ENCODE results near the gene LTBP1.
A peak's percentile ranks its signal among the peaks of the same experiment; 100 is the strongest.
"Not testable (repeated sequence)": the region's sequence is repeated elsewhere in the genome, so short reads cannot be mapped to it uniquely, and the experiment has no call there.

The LTBP1 gene

GRCh38 chr2:33042819-33043218 is 96.1 kb downstream of the LTBP1 start:
- no peak for DNase-seq

GRCh38 chr2:33047939-33048338 is 101.2 kb downstream of the LTBP1 start:
- DNase-seq = no peak

- peak; percentile 72 for DNase-seq
These were observed 105.0 kb downstream of the LTBP1 start for GRCh38 chr2:33051586-33052360.

- DNase-seq = no peak
These were observed 105.6 kb downstream of the LTBP1 start for GRCh38 chr2:33052361-33052735.

DNA sequence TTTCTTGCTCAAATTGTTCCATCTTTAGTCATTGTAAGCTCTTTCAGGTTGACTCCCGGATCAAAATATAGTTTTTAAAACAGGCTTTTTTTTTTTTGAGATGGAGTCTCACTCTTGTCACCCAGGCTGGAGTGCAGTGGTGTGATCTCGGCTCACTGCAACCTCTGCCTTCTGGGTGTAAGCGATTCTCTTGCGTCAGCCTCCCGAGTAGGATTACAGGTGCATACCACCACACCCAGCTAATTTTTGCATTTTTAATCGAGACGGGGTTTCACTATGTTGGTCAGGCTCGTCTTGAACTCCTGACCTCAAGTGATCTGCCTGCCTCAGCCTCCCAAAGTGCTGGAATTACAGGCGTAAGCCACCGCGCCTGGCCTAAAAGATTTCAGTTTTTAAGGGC is 106.0 kb downstream of the LTBP1 start:
- not testable (repeated sequence) for DNase-seq

- no peak for DNase-seq
These were observed 109.4 kb downstream of the LTBP1 start for GRCh38 chr2:33056170-33056569.

DNA sequence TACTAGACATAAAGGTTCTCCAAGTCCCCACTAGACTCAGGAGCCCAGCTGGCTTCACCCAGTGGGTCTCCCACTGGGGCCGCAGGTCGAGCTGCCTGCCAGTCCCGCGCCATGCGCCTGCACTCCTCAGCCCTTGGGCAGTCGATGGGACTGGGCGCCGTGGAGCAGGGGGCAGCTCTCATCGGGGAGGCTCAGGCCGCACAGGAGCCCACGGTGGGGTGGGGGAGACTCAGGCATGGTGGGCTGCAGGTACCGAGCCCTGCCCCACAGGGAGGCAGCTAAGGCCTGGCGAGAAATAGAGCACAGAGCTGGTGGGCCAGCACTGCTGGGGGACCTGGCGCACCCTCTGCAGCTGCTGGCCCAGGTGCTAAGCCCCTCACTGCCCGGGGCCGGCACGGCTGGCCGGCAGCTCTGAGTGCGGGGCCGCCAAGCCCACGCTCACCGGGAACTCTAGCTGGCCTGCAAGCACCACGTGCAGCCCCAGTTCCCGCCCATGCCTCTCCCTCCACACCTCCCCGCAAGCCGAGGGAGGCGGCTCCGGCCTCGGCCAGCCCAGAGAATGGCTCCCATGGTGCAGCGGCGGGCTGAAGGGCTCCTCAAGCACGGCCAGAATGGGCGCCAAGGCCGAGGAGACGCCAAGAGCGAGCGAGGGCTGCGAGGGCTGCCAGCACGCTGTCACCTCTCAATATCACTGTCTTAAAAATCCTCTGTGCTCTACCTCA is 110.7 kb downstream of the LTBP1 start:
- DNase-seq = not testable (repeated sequence)

DNA sequence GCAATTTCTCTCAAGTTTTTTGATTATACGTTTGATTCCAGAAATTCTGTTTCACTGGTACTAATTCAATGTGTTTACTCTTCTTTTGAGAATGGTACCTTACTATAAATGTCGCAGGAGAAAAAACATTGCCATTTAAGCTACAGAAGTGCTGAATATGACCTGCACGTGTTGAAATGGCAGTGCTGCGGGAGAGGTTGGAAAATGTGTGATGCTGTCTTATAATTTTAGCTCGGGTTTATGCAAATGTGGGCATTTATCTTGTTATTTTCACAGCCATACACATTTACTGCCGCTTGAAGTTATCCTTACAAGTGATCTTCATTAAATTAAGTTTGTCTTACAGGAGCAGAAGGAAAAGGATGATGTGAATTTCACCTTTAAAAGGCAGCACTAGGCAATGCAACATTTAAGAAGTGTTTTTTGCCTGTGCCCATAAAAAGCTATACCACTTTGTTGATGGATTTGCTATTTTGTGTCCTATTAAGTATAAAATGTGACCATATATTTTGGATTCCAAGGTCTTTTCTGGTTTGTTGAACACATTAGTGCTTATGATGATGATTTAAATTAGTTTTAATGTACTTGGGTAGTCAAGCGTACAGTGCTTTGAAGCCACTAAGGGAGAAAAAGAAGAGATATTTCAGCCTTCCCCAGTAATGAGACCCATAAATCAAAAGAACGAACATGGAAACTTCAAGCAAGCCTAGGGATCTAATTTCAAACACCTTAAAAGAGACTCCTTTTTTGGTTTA is 112.1 kb downstream of the LTBP1 start:
- no peak for DNase-seq

- DNase-seq = peak; percentile 41
These were observed 112.9 kb downstream of the LTBP1 start for GRCh38 chr2:33059471-33060156.

DNA sequence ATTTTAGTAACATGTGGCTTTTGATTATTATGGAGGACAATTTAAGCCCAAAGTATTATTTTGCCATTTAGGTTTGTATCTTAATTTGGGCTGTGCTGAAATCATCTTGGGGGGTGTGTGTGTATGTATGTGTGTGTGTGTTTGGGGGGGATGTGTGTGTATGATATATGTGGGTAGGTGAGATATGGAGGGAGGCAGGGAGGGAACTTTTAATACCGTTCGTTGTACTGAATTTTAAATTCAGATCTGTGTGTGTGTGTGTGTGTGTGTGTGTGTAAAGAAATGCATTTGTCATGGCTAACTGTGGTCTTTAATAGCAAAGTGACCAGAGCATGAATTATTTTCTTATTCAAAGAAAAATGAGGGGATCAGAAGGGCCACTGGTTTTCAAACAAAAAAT is 113.7 kb downstream of the LTBP1 start:
- DNase-seq = no peak

DNA sequence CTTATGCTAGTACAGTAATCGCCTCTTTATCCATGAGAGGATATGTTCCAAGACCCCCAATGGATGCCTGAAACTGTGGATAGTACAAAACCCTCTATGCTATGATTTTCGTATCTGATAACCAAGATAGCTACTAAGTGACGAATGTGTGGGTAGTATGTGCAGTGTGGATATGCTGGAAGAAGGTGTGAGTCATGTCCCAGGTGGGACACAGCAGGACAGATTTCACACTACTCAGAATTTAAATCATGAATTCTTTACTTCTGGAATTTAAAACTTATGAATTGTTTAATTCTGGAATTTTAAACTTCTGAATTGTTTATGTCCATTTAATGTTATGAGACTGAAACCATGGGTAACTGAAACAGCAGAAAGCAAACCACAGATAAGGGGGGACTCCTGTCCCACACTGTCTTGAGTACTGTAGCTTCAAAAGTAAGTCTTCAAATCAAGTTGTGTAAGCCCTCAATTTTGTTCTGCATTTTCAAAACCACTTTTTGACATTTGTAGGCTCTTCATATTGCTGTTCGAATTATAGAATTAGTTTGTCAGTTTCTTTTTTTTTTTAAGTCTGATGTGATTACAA is 116.0 kb downstream of the LTBP1 start:
- no peak for DNase-seq

- DNase-seq = no peak
These were observed 117.6 kb downstream of the LTBP1 start for GRCh38 chr2:33064349-33064801.

DNA sequence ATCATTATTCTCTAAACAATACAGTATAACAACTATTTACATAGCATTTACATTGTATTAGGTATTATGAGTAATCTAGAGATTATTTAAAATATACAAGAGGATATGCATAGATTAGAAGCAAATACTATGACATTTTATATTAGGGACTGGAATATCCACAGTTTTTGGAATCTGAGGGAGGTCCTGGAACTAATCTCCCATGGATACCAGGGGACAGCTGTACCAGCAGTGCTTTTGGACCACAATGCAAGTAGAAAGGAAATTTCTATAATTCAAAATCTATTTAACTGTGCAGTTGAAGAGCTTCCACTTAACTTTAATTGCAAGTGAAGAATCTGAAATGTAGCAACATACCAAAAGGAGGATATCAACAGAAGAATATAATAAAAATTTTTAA is 120.8 kb downstream of the LTBP1 start:
- no peak for DNase-seq

- peak; percentile 84 for DNase-seq
These were observed 121.5 kb downstream of the LTBP1 start for GRCh38 chr2:33068261-33068660.

- peak; percentile 98 for DNase-seq
These were observed 123.3 kb downstream of the LTBP1 start for GRCh38 chr2:33069894-33070651.

DNA sequence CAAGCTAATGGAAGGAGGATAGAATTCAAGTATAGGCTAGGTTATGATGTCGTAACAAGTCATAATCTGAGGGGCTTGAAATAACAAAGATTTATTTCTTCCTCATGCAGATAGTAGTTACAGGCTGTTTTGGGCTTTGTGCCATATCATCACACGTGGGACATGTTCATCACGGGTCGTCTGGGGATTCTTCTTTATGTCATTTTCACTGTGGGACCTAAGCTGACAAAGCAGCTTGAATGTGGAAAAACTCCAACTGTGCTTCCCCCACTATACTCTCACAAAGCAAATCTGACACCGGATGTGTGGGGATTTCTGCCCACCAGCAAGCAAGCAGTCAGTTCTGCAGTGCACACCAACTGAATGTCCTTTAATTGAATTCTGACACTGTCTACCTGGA is 124.8 kb downstream of the LTBP1 start:
- DNase-seq = no peak

DNA sequence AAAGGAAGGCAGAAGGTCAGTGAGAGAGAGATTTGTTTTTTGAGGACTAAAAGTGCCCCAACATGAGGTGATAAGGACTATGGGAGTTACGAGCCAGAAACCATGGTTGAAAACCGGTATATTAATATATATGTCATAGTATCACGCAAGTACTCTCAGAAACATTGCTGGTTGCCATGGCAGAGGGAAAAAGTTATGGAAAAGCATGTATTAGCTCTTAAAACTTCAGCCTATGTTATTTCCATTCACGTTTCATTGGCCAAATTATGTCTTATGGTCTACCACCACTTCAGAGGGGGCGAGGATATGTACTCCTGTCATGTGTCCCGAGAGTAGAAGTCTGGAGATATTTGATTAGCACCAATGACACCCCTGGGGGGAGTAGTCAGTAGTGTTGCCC is 125.9 kb downstream of the LTBP1 start:
- no peak for DNase-seq

DNA sequence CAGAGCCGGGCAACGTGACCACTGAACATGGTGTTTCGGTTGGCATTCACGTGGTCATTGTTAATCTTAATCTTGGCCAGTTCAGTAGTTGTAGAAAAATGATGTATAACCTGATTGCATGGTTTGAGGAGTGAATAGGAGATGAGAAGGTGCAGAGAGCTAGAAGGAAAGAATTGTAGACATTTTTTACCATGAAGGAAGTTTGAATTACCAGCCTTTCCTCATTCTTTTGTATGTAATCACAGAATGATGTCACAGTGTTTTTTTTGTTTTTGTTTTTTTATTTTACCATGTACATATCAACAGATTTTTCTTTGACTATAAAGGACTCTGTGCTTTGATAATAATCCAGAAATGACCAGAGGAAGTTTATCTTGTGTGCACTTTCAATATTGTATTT is 126.3 kb downstream of the LTBP1 start:
- DNase-seq = no peak

DNA sequence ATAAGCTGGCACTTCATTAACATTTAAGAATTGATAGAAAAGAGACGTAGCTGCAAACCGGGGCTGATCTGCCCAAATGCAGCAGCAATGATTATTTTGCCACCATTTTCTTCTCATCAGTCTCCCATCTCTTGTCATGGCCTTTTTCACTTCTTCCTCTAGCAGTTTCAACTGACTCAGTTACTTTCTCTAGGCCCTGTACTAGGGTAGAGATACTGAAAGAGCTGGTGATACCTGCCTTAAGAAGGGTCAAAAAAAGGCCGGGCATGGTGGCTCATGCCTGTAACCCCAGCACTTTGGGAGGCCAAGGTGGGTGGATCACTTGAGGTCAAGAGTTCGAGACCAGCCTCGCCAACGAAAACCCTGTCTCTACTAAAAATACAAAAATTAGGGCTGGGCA is 127.4 kb downstream of the LTBP1 start:
- no peak for DNase-seq

- DNase-seq = no peak
These were observed 130.6 kb downstream of the LTBP1 start for GRCh38 chr2:33077311-33077710.

DNA sequence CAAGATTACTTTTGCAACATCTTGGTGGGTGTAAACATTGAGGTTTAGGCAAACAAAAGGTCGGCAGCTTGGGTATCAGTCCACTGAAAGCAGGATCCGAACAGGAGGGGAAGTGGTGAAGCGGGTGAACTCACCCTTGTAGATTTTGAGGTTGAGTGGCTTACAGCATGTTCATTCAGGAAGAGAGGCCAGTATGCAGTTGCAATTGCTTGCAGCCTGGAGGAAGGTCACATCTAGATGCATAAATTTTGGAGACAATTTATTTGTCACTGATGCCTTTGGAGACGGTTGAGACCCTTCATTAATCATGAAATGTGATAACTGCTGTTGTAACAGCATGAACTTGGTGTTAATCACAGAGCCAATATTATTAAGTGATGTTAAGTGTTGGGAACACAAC is 131.1 kb downstream of the LTBP1 start:
- no peak for DNase-seq

DNA sequence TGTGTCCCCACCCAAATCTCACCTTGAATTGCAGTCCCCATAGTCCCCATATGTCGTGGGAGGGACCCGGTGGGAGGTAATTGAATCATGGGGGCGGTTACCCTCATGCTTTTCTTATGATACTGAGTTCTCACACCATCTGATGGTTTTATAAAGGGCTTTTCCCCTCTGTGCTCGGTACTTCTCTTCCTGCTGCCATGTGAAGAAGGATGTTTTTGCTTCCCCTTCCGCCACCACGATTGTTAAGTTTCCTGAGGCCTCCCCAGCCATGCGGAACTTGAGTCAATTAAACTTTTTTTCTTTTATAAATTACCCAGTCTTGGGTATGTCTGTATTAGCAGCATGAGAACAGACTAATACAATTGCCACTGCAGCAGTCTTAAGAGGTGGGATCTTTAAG is 134.9 kb downstream of the LTBP1 start:
- DNase-seq = no peak

All from fibroblast of skin of scalp (primary cell).